ENCODE results near the gene POLR2E. TPM values are rescaled to one million over a fixed set of nuclear protein-coding genes. Genes with fewer than 3 reads are reported as not detected.

Gene POLR2E
- polyA plus RNA-seq, 1 of the 3 experiments (the other 2 are of a cell fraction), result 283 TPM

DNA sequence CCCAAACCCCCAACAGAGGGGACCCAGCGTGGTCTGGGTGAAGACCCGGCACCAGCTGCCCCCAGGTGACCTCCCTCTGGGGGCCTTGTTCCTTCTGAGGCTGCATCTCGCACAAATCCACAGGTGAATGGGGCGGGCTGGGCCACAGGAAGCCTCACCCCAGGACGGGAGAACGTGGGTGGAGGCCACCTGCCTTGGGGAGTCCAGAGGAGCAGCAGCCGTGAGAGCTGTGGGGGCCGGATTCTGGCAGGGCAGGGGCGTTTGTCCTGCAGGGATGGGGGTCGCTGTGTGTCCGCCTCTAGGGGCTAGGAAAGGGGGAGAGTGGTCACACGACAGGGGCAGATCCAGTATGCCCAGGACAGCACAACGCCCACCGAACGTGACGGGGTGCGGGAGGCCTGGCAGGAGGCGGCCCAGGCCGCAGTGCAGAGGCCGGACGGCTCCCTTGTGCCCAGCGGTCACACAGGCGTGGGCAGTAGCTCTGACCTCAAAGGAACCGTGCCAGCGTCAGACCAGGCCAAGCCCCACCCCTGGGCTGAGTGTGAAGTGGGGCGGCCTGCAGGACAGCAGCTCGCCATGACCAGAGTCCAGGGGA lies 6.7 kb downstream of the POLR2E start (continued):
- no peak for TF ChIP-seq MEF2A (IDR thresholded peaks at IDR 0.05; ENCODE audit: borderline replicate concordance, low read depth)
- TF ChIP-seq TEAD4 (IDR thresholded peaks at IDR 0.05; ENCODE audit: borderline replicate concordance, insufficient read depth), result no peak

DNA sequence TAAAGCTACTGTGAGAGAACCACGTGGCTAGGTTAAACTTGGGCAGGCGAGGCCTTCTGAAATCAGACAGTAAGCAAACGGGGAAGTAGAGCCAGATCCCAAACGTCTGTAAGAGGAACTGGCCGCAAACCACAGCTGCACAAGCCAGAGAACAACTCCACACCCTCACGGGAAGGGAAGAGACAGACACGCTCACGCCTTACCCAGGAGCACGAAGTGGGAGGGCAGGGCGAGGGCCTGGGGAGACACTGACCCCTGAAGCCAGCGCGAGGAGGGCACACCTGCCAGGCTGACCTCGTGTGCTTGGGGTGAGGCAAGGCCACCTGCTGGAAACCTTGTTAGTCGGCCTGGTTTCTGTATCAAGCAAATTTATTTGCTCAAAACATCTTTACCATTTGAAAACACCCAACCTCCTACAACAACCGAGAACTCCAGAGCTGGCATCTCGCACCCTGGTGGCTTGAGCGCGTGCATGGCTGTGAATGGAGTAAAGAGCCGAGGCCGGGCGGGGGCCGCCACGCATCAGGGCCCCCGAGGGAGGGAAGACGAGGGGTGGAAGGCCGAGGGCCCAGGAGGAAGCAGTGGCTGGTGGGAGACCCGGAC lies 7.3 kb downstream of the POLR2E start:
- Histone ChIP-seq H3K9me3 (no peaks in the 10 kb centered on the region), H3K4me3 (ENCODE audit: low read depth in 2 of 2, low read length in 1 of 2) (no peak overlapping the region), H2AFZ (ENCODE audit: low read depth) (no peak overlapping the region), H3K36me3 (replicated peaks in 1 of 2; ENCODE audit: control insufficient read depth in 1 of 2, insufficient read depth in 2 of 2, low read length in 1 of 2) (peaks cover 0 to 26% of the 10 kb centered on the region in 2 experiments), H3K9ac (no peak overlapping the region), H3K79me2 (ENCODE audit: insufficient read depth) (peaks cover 4% of the 10 kb centered on the region; the same call in 1 of the 2 replicates), H3K27me3 (ENCODE audit: insufficient read depth) (no peaks in the 10 kb centered on the region), H3K9me2 (no peaks in the 10 kb centered on the region), H3K4me1 (ENCODE audit: control insufficient read depth in 1 of 2, insufficient read depth in 2 of 2, low read depth in 1 of 2, low read length in 1 of 2) (peaks cover 0 to 3% of the 10 kb centered on the region in 2 experiments; a peak in 1 of 4 replicates), H4K20me1 (ENCODE audit: insufficient read depth) (no peaks in the 10 kb centered on the region), H3F3A (replicated peaks; ENCODE audit: insufficient read depth) (peaks cover 13% of the 10 kb centered on the region), H3K4me2 (no peak overlapping the region), H3K27ac (ENCODE audit: low read depth in 2 of 2, low read length in 1 of 2) (no peak overlapping the region)
- ChIA-PET POLR2A (no interaction called here), CTCF (interaction anchor here (4.1 kb wide), 1 partner anchor 25 kb away, joined by 16 read pairs; no protein-coding TSS in a partner anchor)
- TF ChIP-seq, protein P1, sequence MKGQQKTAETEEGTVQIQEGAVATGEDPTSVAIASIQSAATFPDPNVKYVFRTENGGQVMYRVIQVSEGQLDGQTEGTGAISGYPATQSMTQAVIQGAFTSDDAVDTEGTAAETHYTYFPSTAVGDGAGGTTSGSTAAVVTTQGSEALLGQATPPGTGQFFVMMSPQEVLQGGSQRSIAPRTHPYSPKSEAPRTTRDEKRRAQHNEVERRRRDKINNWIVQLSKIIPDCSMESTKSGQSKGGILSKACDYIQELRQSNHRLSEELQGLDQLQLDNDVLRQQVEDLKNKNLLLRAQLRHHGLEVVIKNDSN (IDR thresholded peaks at IDR 0.05; ENCODE audit: borderline replicate concordance, low read depth), result no peak
- TF ChIP-seq RCOR1 (IDR thresholded peaks at IDR 0.05; ENCODE audit: low read length) (no peak), RXRA (IDR thresholded peaks at IDR 0.05; ENCODE audit: borderline replicate concordance, low read depth) (no peak), SIN3A (IDR thresholded peaks at IDR 0.05; ENCODE audit: borderline replicate concordance, low read depth, low read length) (no peak), ELF1 (IDR thresholded peaks at IDR 0.05) (no peak), RFX5 (IDR thresholded peaks at IDR 0.05; ENCODE audit: low read length) (no peak), TCF12 (IDR thresholded peaks at IDR 0.05) (no peak), POLR2AphosphoS5 (IDR thresholded peaks at IDR 0.05; ENCODE audit: low read depth, low read length) (no peak), TAF1 (IDR thresholded peaks at IDR 0.05; ENCODE audit: borderline replicate concordance, low read depth, low read length) (no peak), EZH2phosphoT487 (IDR thresholded peaks at IDR 0.05; ENCODE audit: borderline replicate concordance, low read depth) (no peak)
- TF ChIP-seq, protein P2, sequence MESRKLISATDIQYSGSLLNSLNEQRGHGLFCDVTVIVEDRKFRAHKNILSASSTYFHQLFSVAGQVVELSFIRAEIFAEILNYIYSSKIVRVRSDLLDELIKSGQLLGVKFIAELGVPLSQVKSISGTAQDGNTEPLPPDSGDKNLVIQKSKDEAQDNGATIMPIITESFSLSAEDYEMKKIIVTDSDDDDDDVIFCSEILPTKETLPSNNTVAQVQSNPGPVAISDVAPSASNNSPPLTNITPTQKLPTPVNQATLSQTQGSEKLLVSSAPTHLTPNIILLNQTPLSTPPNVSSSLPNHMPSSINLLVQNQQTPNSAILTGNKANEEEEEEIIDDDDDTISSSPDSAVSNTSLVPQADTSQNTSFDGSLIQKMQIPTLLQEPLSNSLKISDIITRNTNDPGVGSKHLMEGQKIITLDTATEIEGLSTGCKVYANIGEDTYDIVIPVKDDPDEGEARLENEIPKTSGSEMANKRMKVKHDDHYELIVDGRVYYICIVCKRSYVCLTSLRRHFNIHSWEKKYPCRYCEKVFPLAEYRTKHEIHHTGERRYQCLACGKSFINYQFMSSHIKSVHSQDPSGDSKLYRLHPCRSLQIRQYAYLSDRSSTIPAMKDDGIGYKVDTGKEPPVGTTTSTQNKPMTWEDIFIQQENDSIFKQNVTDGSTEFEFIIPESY (IDR thresholded peaks at IDR 0.05; ENCODE audit: borderline replicate concordance, low read depth), result no peak
- TF ChIP-seq, protein P3, sequence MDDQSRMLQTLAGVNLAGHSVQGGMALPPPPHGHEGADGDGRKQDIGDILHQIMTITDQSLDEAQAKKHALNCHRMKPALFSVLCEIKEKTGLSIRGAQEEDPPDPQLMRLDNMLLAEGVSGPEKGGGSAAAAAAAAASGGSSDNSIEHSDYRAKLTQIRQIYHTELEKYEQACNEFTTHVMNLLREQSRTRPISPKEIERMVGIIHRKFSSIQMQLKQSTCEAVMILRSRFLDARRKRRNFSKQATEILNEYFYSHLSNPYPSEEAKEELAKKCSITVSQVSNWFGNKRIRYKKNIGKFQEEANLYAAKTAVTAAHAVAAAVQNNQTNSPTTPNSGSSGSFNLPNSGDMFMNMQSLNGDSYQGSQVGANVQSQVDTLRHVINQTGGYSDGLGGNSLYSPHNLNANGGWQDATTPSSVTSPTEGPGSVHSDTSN (IDR thresholded peaks at IDR 0.05), result no peak
- TF ChIP-seq, protein P4, sequence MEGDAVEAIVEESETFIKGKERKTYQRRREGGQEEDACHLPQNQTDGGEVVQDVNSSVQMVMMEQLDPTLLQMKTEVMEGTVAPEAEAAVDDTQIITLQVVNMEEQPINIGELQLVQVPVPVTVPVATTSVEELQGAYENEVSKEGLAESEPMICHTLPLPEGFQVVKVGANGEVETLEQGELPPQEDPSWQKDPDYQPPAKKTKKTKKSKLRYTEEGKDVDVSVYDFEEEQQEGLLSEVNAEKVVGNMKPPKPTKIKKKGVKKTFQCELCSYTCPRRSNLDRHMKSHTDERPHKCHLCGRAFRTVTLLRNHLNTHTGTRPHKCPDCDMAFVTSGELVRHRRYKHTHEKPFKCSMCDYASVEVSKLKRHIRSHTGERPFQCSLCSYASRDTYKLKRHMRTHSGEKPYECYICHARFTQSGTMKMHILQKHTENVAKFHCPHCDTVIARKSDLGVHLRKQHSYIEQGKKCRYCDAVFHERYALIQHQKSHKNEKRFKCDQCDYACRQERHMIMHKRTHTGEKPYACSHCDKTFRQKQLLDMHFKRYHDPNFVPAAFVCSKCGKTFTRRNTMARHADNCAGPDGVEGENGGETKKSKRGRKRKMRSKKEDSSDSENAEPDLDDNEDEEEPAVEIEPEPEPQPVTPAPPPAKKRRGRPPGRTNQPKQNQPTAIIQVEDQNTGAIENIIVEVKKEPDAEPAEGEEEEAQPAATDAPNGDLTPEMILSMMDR (IDR thresholded peaks at IDR 0.05), result no peak
- WGBS (ENCODE audit: low lambda C conversion rate), result 91% methylated on average over 20 of the region's 27 CpGs
- DNase-seq, result no peak
